IMR-90 (cell line): ENCODE data around the gene MRPL21. TPM values are rescaled to one million over a fixed set of nuclear protein-coding genes. Genes with fewer than 3 reads are reported as not detected.

Experiments used
- ATAC-seq: fragments of 200-7000 bp; cut with Tn5 transposase; 2 replicates; pipeline ENCODE4 v1.9.1; 2020; ENCODE audit warnings: low read depth, mild to moderate bottlenecking, moderate library complexity
- BruUV-seq: library from RNA; stranded (reverse); fragments of 400-500 nt; replicated peaks from 2 replicates; lab custom pipeline; 2021; lab: Mats Ljungman, UMichigan
- CTCF ChIA-PET: fragments of 300-600 bp; formaldehyde crosslinking; extraction: SDS; loops from one replicate; lab custom pipeline; 2021; ENCODE audit warnings: antibody characterized with exemption; lab: Yijun Ruan, JAX
- POLR2A ChIA-PET: fragments of 300-600 bp; sonication (Branson Sonifier 250); formaldehyde crosslinking; loops from one replicate; lab custom pipeline; 2022; ENCODE audit warnings: antibody characterized with exemption; ENCODE audit not compliant: unreplicated experiment; lab: Charles Lee
- DNase-seq: peaks from one replicate; pipeline ENCODE4 v3.0.0; 2013
- H2AFZ ChIP-seq: replicated peaks from 2 replicates; pipeline ENCODE3; 2013; ENCODE audit warnings: low read length, mild to moderate bottlenecking; ENCODE audit not compliant: poor library complexity
- H2AK5ac ChIP-seq: 2 replicates; pipeline ENCODE4 v1.6.1; 2013; ENCODE audit warnings: low read depth, low read length, inconsistent platforms
- H2AK9ac ChIP-seq: replicated peaks from 2 replicates; pipeline ENCODE3; 2013; ENCODE audit warnings: mild to moderate bottlenecking, low read depth, low read length, moderate library complexity; ENCODE audit not compliant: poor library complexity
- H2BK120ac ChIP-seq: 2 replicates; pipeline ENCODE4 v1.6.1; 2013; ENCODE audit warnings: low read depth, low read length, inconsistent platforms
- H2BK15ac ChIP-seq: 3 replicates; pipeline ENCODE4 v1.6.1; 2013; ENCODE audit warnings: low read depth, low read length, inconsistent platforms
- H2BK20ac ChIP-seq: 2 replicates; pipeline ENCODE4 v1.6.1; 2013; ENCODE audit warnings: low read depth, mild to moderate bottlenecking, inconsistent platforms, low read length, moderate library complexity
- H2BK5ac ChIP-seq: 2 replicates; pipeline ENCODE4 v1.6.1; 2013; ENCODE audit warnings: mild to moderate bottlenecking, low read depth, low read length, inconsistent platforms; ENCODE audit not compliant: poor library complexity, severe bottlenecking
- H3K14ac ChIP-seq: replicated peaks from 2 replicates; pipeline ENCODE4 v1.6.1; 2013; ENCODE audit warnings: low read depth, low read length, inconsistent platforms
- H3K18ac ChIP-seq: 2 replicates; pipeline ENCODE4 v1.6.1; 2013; ENCODE audit warnings: low read depth, low read length, control low read depth
- H3K23ac ChIP-seq: 2 replicates; pipeline ENCODE4 v1.6.1; 2013; ENCODE audit warnings: low read depth, low read length, inconsistent platforms
- H3K27ac ChIP-seq: 2 replicates; pipeline ENCODE4 v1.5.1; 2013; ENCODE audit warnings: mild to moderate bottlenecking, control low read depth, low read length; ENCODE audit not compliant: insufficient read depth
- H3K27me3 ChIP-seq: 2 replicates; pipeline ENCODE4 v1.6.1; 2013; ENCODE audit warnings: low read length; ENCODE audit not compliant: control insufficient read depth, insufficient read depth
- H3K36me3 ChIP-seq: 2 replicates; pipeline ENCODE4 v1.6.1; 2013; ENCODE audit warnings: low read length, mixed read lengths; ENCODE audit not compliant: control insufficient read depth, insufficient read depth
- H3K4ac ChIP-seq: 2 replicates; pipeline ENCODE4 v1.6.1; 2013; ENCODE audit warnings: low read depth, low read length, inconsistent platforms
- H3K4me1 ChIP-seq: 2 replicates; pipeline ENCODE4 v1.6.1; 2013; ENCODE audit warnings: low read length, mixed read lengths; ENCODE audit not compliant: control insufficient read depth, insufficient read depth
- H3K4me2 ChIP-seq: 2 replicates; pipeline ENCODE4 v1.6.1; 2013; ENCODE audit warnings: low read depth, mild to moderate bottlenecking, control low read depth, low read length, moderate library complexity
- H3K4me3 ChIP-seq: 2 replicates; pipeline ENCODE4 v1.5.1; 2013; ENCODE audit warnings: low read depth, mild to moderate bottlenecking, control low read depth, low read length, moderate library complexity; ENCODE audit not compliant: insufficient read depth
- H3K56ac ChIP-seq: 2 replicates; pipeline ENCODE4 v1.6.1; 2013; ENCODE audit warnings: low read length, inconsistent platforms; ENCODE audit not compliant: insufficient read depth; ENCODE audit errors: extremely low read depth
- H3K79me1 ChIP-seq, 2 experiments: 2 replicates each; pipeline ENCODE4 v1.6.1; 2013; ENCODE audit warnings: low read length in 2 of 2, inconsistent platforms in 1 of 2, low read depth in 1 of 2
- H3K9ac ChIP-seq: 2 replicates; pipeline ENCODE4 v1.6.1; 2013; ENCODE audit warnings: low read depth, low read length, control low read depth
- H3K9me1 ChIP-seq: 2 replicates; pipeline ENCODE4 v1.6.1; 2013; ENCODE audit warnings: low read length, inconsistent platforms; ENCODE audit not compliant: insufficient read depth
- H3K9me3 ChIP-seq: 2 replicates; pipeline ENCODE4 v1.6.1; 2013; ENCODE audit warnings: low read length; ENCODE audit not compliant: control insufficient read depth, insufficient read depth
- H4K20me1 ChIP-seq: 2 replicates; pipeline ENCODE4 v1.6.1; 2013; ENCODE audit warnings: low read length, inconsistent platforms; ENCODE audit not compliant: insufficient read depth
- H4K5ac ChIP-seq: 2 replicates; pipeline ENCODE4 v1.6.1; 2013; ENCODE audit warnings: mild to moderate bottlenecking, low read depth, low read length, control low read depth
- H4K8ac ChIP-seq, 2 experiments: 2 replicates each; pipeline ENCODE4 v1.6.1; 2013; ENCODE audit warnings: low read depth in 2 of 2, low read length in 2 of 2, control low read depth in 1 of 2, inconsistent platforms in 1 of 2
- H4K91ac ChIP-seq: 2 replicates; pipeline ENCODE4 v1.6.1; 2013; ENCODE audit warnings: low read depth, low read length, inconsistent platforms; ENCODE audit not compliant: insufficient read depth
- BHLHE40 ChIP-seq: fragments of 150-350 bp; IDR thresholded peaks from 2 replicates; pipeline ENCODE4 v1.6.1; 2016; ENCODE audit warnings: mild to moderate bottlenecking, low read depth, low read length
- CEBPB ChIP-seq: IDR thresholded peaks from 2 replicates; pipeline ENCODE4 v1.6.1; 2012; ENCODE audit warnings: low read depth, low read length, improper control_type of control experiment
- CHD1 ChIP-seq: IDR thresholded peaks from 2 replicates; pipeline ENCODE4 v1.6.1; 2012; ENCODE audit warnings: low read depth, low read length, improper control_type of control experiment
- CTCF ChIP-seq: conservative IDR thresholded peaks from 2 replicates; pipeline ENCODE4 v1.5.1; 2012; ENCODE audit warnings: mild to moderate bottlenecking, low read depth, low read length, improper control_type of control experiment
- ELK1 ChIP-seq: fragments of 150-350 bp; IDR thresholded peaks from 2 replicates; pipeline ENCODE4 v1.6.1; 2016; ENCODE audit warnings: low read depth, mild to moderate bottlenecking, low read length, moderate library complexity, borderline replicate concordance
- FOS ChIP-seq: fragments of 150-350 bp; IDR thresholded peaks from 2 replicates; pipeline ENCODE4 v1.6.1; 2016; ENCODE audit warnings: low read depth, low read length
- MAFK ChIP-seq: IDR thresholded peaks from 2 replicates; pipeline ENCODE4 v1.6.1; 2012; ENCODE audit warnings: low read depth, low read length, improper control_type of control experiment
- MAZ ChIP-seq: IDR thresholded peaks from 2 replicates; pipeline ENCODE4 v1.6.1; 2012; ENCODE audit warnings: low read depth, mild to moderate bottlenecking, low read length, improper control_type of control experiment, moderate library complexity, borderline replicate concordance
- MXI1 ChIP-seq: IDR thresholded peaks from 2 replicates; pipeline ENCODE4 v1.6.1; 2012; ENCODE audit warnings: low read depth, mild to moderate bottlenecking, low read length, moderate library complexity, borderline replicate concordance
- NFE2L2 ChIP-seq: fragments of 150-350 bp; IDR thresholded peaks from 2 replicates; pipeline ENCODE4 v1.6.1; 2016; ENCODE audit warnings: low read depth, mild to moderate bottlenecking, low read length
- POLR2A ChIP-seq: IDR thresholded peaks from 2 replicates; pipeline ENCODE4 v1.6.1; 2012; ENCODE audit warnings: mild to moderate bottlenecking, low read depth, low read length
- RAD21 ChIP-seq: IDR thresholded peaks from 2 replicates; pipeline ENCODE4 v1.6.1; 2012; ENCODE audit warnings: low read length, improper control_type of control experiment
- RCOR1 ChIP-seq: IDR thresholded peaks from 2 replicates; pipeline ENCODE4 v1.6.1; 2012; ENCODE audit warnings: mild to moderate bottlenecking, low read length, improper control_type of control experiment; ENCODE audit not compliant: insufficient replicate concordance
- RFX5 ChIP-seq: IDR thresholded peaks from 2 replicates; pipeline ENCODE4 v1.8.0; 2012; ENCODE audit warnings: low read depth, mild to moderate bottlenecking, low read length, moderate library complexity
- SMC3 ChIP-seq: fragments of 150-350 bp; IDR thresholded peaks from 2 replicates; pipeline ENCODE4 v1.6.1; 2016; ENCODE audit warnings: low read depth, mild to moderate bottlenecking, antibody characterized with exemption, low read length, moderate library complexity
- USF2 ChIP-seq: fragments of 150-350 bp; IDR thresholded peaks from 2 replicates; pipeline ENCODE4 v1.6.1; 2017; ENCODE audit warnings: mild to moderate bottlenecking, antibody characterized with exemption, low read length, low read depth
- WGBS, 2 experiments: methylation state at CpG; one replicate each; pipeline versions ENCODE4 v1.1.5 to v1.1.7; 2013; ENCODE audit warnings: missing lambda C conversion rate in 2 of 2; ENCODE audit not compliant: insufficient read length in 1 of 2; ENCODE audit errors: extremely low coverage in 2 of 2; 5-methylcytosine and 5-hydroxymethylcytosine counted together
- dilution Hi-C: fragments of 300-500 bp; cut with HindIII; formaldehyde crosslinking; loops from one replicate; pipeline ENCODE4 v1.14.3; 2018; ENCODE audit warnings: low sequenced_read_pairs; ENCODE audit not compliant: unreplicated experiment
- in situ Hi-C: fragments of 300-500 bp; cut with MboI; formaldehyde crosslinking; loops from 3 replicates; pipeline ENCODE4 v1.14.3; 2019; ENCODE audit warnings: low sequenced_read_pairs, inconsistent platforms, mixed read lengths
- intact Hi-C: fragments of 100-400 bp; cut with micrococcal nuclease; formaldehyde crosslinking; loops from 2 replicates; pipeline ENCODE4 v1.10.0; 2022
- polyA plus RNA-seq, 3 experiments: library from polyadenylated mRNA; depleted of rRNA; stranded (reverse); fragments of >200 nt; gene quantifications; 2 replicates each; pipeline ENCODE4 v1.2.3, GENCODE V29; 2012; ENCODE audit warnings: low replicate concordance in 1 of 3
- total RNA-seq: library from RNA; depleted of rRNA; stranded (reverse); fragments of >200 nt; gene quantifications from 2 replicates; pipeline ENCODE4 v1.2.3, GENCODE V29; 2012

Gene MRPL21
- total and polyA plus RNA-seq, 2 of the 4 experiments (the other 2 are of a cell fraction): 19.2 to 26.3 TPM

DNA sequence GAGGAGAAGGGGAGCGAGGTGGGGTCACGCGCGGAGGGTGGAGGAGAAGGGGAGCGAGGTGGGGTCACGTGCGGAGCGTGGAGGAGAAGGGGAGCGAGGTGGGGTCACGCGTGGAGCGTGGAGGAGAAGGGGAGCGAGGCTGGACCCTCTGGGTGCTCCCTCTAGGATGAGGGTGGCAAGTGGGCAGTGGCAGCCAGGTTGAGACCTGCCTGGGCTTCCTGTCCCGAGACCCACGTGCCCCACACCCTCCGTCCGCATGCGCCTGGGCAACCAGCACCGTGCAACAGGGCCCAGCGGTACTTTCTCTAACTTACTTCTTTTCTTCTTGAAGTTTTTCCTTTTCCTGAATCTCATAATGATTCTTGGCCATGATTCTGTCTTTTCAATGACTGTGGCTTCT, 11.1 kb downstream of the MRPL21 start:
- H4K8ac ChIP-seq: no peak overlapping the region
- H3K4me3 ChIP-seq: no peak overlapping the region
- no peak overlapping the region for H3K4me2 ChIP-seq
- POLR2A ChIA-PET: no interaction called here
- TF ChIP-seq BHLHE40 (no peak), MAZ (no peak), MXI1 (no peak), CTCF (no peak), USF2 (no peak), POLR2A (no peak), NFE2L2 (no peak), SMC3 (no peak), ELK1 (no peak), CEBPB (no peak), RCOR1 (no peak), RFX5 (no peak), MAFK (no peak), FOS (no peak), RAD21 (no peak), CHD1 (no peak)
- no peak overlapping the region for H3K14ac ChIP-seq
- H2BK15ac ChIP-seq: no peak overlapping the region
- peaks cover 3% of the 10 kb centered on the region; the same call in 1 of the 2 replicates for H3K4me1 ChIP-seq
- no peaks in the 10 kb centered on the region for H3K9me1 ChIP-seq
- H3K27ac ChIP-seq: no peak overlapping the region
- H2AK9ac ChIP-seq: no peak overlapping the region
- H3K9ac ChIP-seq: no peak overlapping the region
- H2BK120ac ChIP-seq: no peak overlapping the region
- intact Hi-C loops: no loop called here
- ATAC-seq (no peak), DNase-seq (no peak)
- no peak overlapping the region for H2BK5ac ChIP-seq
- H3K9me3 ChIP-seq: no peaks in the 10 kb centered on the region
- in situ Hi-C loops: no loop called here
- peaks cover 43% of the 10 kb centered on the region for H3K36me3 ChIP-seq
- H3K4ac ChIP-seq: no peak overlapping the region
- H3K56ac ChIP-seq: no peak overlapping the region
- no peak overlapping the region for H2BK20ac ChIP-seq
- H3K23ac ChIP-seq: no peak overlapping the region
- CTCF ChIA-PET: no interaction called here
- no peak overlapping the region for H4K5ac ChIP-seq
- no peaks in the 10 kb centered on the region for H4K20me1 ChIP-seq
- no peak overlapping the region for H2AK5ac ChIP-seq
- WGBS, 2 experiments: 85% methylated on average over 8 of the region's 20 CpGs; no CpG with 5 or more reads in 1 of the 2 experiments
- no peaks in the 10 kb centered on the region for H3K27me3 ChIP-seq
- no TSS peak for BruUV-seq
- dilution Hi-C loops: no loop called here
- H4K91ac ChIP-seq: no peak overlapping the region
- no peak overlapping the region for H3K18ac ChIP-seq
- no peaks in the 10 kb centered on the region; a peak in 1 of 4 replicates for H3K79me1 ChIP-seq
- no peak overlapping the region for H2AFZ ChIP-seq
